Activated naive CD8-positive, alpha-beta T cell treated with anti-CD3 and anti-CD28 coated beads, Interleukin-2, amount 50 U/mL, for 24 hours (primary cell): ENCODE data around the gene AQR.

Experiments used
- ATAC-seq: fragments of 150-1000 bp; cut with Tn5 transposase; one replicate; pipeline ENCODE4 v1.10.0; 2021
- DNase-seq: peaks from one replicate; pipeline ENCODE4 v3.0.0; 2021
- H3K27ac Mint-ChIP-seq: one replicate; pipeline ENCODE4 v1.8.0; 2021; ENCODE audit warnings: mild to moderate bottlenecking, mixed read lengths
- H3K27me3 Mint-ChIP-seq: one replicate; pipeline ENCODE4 v1.8.0; 2021; ENCODE audit warnings: mixed read lengths
- H3K36me3 Mint-ChIP-seq: one replicate; pipeline ENCODE4 v1.8.0; 2021; ENCODE audit warnings: low read depth, mixed read lengths
- H3K4me1 Mint-ChIP-seq: one replicate; pipeline ENCODE4 v1.8.0; 2021; ENCODE audit warnings: mixed read lengths
- H3K4me3 Mint-ChIP-seq: one replicate; pipeline ENCODE4 v1.8.0; 2021; ENCODE audit warnings: mild to moderate bottlenecking, moderate library complexity, mixed read lengths
- H3K9me3 Mint-ChIP-seq: one replicate; pipeline ENCODE4 v1.8.0; 2021; ENCODE audit warnings: mixed read lengths

Gene AQR

DNA sequence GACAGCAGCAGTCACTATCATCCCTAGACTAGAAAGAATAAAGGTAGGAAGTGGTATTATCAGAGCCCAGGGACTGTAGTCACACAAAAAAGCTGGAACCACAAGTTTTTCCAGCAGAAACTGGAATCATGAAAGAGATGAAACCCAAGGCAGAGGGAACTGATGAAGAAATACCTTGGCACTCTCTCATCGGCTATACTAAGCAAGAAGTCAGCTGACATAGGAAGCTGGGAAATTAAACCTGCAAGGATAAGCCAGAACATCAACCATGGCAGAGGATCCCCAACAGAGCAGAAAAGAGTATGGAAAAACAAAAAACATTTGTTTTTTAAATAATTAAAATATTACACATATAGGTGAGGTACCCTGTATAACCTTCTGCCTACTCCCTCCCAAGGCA lies 86.5 kb downstream of the AQR start:
- no peak for DNase-seq
- H3K9me3 Mint-ChIP-seq: no peaks in the 10 kb centered on the region
- no peak overlapping the region for H3K4me3 Mint-ChIP-seq
- no peak overlapping the region for H3K27ac Mint-ChIP-seq
- H3K4me1 Mint-ChIP-seq: no peaks in the 10 kb centered on the region
- ATAC-seq: no peak
- no peaks in the 10 kb centered on the region for H3K27me3 Mint-ChIP-seq
- peaks cover 60% of the 10 kb centered on the region for H3K36me3 Mint-ChIP-seq

DNA sequence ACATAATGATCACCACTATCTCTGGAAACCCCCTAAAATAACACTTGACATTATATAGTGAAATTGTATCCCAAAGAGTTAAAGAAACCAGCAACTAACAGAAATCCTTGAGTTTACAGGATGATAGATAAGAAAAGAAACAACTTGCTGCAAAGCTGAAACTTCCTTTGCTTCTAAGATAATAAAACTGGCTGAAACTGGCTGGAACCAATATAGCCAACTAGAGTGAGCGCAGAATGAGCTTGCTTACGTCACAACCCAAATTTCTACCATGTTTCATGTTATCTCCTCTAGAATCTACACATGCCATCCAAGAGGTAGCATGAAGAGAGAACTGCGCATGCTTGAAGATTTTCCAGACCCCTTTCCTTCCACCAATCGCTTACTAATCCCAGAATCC lies 90.4 kb downstream of the AQR start:
- Mint-ChIP-seq H3K9me3 (no peaks in the 10 kb centered on the region), H3K27me3 (no peaks in the 10 kb centered on the region), H3K4me1 (no peaks in the 10 kb centered on the region), H3K36me3 (peaks cover 56% of the 10 kb centered on the region), H3K4me3 (no peak overlapping the region), H3K27ac (no peak overlapping the region)
- no peak for ATAC-seq
- DNase-seq: no peak

DNA sequence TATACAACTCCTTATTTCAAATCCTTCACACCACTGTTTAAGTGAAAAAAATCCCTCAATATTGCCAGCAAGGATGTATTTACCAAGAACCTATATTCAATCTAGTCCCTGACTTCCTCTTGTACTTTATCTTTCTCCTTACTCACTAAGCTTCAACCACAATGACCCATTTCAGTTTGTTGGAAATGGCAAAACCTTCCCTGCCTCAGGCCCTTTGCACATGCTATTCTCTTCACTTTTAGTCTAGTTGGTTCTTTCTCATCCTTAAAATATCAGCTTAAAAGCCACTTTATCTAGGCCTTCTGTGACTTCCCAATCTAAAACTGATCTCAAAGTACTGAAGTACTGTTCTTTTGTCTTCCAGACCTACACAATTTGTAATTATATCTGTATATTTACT lies 92.9 kb downstream of the AQR start:
- H3K27ac Mint-ChIP-seq: no peak overlapping the region
- no peak for ATAC-seq
- no peak for DNase-seq
- H3K36me3 Mint-ChIP-seq: peaks cover 60% of the 10 kb centered on the region
- H3K4me1 Mint-ChIP-seq: no peaks in the 10 kb centered on the region
- H3K9me3 Mint-ChIP-seq: no peaks in the 10 kb centered on the region
- no peaks in the 10 kb centered on the region for H3K27me3 Mint-ChIP-seq
- no peak overlapping the region for H3K4me3 Mint-ChIP-seq

DNA sequence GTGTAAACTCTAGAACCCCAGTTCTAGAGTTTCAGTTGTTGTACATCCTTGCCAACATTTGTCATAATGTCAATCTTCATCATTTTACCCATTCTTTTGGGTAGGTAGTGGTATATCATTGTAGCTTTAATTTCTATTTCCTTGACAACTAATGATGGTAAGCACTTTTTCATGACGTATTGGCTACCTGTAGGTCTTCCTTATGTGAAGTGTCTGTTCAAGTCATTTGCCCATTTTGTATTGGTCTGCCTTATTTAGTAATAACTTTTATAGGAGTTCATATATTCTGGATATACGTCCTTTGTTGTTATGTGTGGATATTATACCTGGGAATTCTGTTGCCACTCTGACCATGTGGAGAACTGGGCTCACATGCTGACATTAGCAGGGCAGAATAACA lies 100.4 kb downstream of the AQR start:
- DNase-seq: no peak
- Mint-ChIP-seq H3K4me3 (no peak overlapping the region), H3K9me3 (peaks cover 9% of the 10 kb centered on the region), H3K27ac (no peak overlapping the region), H3K36me3 (peaks cover 69% of the 10 kb centered on the region), H3K4me1 (no peaks in the 10 kb centered on the region), H3K27me3 (no peaks in the 10 kb centered on the region)
- no peak for ATAC-seq

DNA sequence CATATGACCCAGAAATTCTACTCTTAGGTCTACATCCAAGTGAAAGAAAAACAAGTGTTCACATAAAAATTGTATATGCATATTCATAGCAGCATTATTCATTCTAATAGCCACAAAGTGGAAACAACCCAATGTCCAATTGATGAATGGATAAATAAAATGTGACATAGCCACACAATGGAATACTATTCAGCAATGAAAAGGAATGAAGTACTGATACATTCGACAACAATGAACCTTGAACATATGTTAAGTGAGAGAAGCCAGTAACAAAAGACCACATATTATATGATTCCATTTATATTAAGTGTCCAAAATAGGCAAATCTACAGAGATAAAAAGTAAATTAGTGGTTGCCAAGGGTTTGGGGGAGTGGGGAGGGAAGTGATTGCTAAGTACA lies 104.0 kb downstream of the AQR start:
- H3K4me1 Mint-ChIP-seq: no peaks in the 10 kb centered on the region
- DNase-seq (no peak), ATAC-seq (no peak)
- H3K4me3 Mint-ChIP-seq: no peak overlapping the region
- peaks cover 60% of the 10 kb centered on the region for H3K36me3 Mint-ChIP-seq
- H3K27me3 Mint-ChIP-seq: no peaks in the 10 kb centered on the region
- peaks cover 9% of the 10 kb centered on the region for H3K9me3 Mint-ChIP-seq
- no peak overlapping the region for H3K27ac Mint-ChIP-seq

DNA sequence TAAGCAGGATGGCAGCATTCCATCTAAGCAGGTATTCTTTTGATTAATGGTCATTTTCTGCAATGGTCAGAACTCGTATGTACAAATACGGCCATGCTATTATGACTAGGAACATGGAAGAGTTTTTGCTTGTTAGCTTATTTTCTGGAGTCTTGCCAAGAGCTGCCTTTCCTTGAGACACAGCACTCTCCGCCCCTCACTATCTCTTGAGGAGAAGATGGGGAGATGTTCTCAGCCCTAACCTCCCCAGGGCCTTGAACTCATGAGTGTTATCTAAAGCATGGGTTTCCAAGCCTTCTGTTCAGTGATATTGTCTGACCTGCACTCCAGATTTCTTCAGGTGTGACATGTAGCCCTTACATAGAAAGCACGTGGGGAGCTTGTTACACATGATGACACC lies 108.3 kb downstream of the AQR start:
- peaks cover 53% of the 10 kb centered on the region for H3K36me3 Mint-ChIP-seq
- ATAC-seq (no peak), DNase-seq (no peak)
- no peak overlapping the region for H3K27ac Mint-ChIP-seq
- H3K27me3 Mint-ChIP-seq: no peaks in the 10 kb centered on the region
- H3K4me3 Mint-ChIP-seq: no peak overlapping the region
- no peaks in the 10 kb centered on the region for H3K9me3 Mint-ChIP-seq
- H3K4me1 Mint-ChIP-seq: no peaks in the 10 kb centered on the region

DNA sequence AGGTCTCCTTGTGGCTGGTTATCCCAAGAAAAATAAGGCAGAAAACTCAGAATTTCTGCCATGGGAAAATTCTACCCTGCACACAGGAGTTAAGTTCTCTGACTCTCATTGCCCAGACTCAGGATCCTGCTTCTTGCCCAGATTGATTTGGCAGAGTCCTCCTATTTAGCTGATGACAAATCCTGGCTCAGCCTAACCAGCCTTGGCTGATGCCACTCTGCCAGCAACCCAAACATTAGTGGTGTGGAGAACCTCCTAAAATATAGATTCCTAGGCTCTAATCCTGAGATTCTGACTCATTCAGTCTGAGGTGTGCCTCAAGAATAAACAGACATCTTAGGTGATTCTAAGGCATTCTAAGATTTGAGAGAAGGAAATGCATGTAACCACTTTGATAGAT lies 113.6 kb downstream of the AQR start:
- Mint-ChIP-seq H3K36me3 (peaks cover 53% of the 10 kb centered on the region), H3K9me3 (no peaks in the 10 kb centered on the region), H3K27me3 (no peaks in the 10 kb centered on the region), H3K4me1 (peaks cover 6% of the 10 kb centered on the region), H3K4me3 (no peak overlapping the region), H3K27ac (peak overlapping the region; percentile 29)
- ATAC-seq (no peak), DNase-seq (no peak)

DNA sequence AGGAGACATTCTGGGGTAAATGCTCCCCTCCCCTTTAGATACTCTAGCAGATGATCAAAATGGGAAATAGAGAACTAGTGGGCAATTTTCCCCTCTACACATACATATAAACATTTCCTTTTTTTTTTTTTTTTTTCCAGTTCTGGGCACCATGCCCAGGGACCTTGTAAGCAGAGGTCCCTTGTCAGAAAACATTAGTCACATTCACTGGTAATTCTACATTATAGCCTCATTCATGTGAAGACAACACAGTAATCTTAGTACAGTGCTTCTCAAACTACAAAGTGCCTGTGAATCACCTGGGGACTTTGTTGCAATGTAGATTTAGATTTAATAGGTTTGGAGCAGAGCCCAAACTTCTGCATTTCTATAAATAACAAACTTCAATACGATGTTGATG lies 114.1 kb downstream of the AQR start:
- Mint-ChIP-seq H3K27me3 (no peaks in the 10 kb centered on the region), H3K9me3 (no peaks in the 10 kb centered on the region), H3K27ac (peak overlapping the region; percentile 21), H3K4me3 (no peak overlapping the region), H3K36me3 (peaks cover 53% of the 10 kb centered on the region), H3K4me1 (peaks cover 6% of the 10 kb centered on the region)
- no peak for DNase-seq
- ATAC-seq: peak; percentile 66

DNA sequence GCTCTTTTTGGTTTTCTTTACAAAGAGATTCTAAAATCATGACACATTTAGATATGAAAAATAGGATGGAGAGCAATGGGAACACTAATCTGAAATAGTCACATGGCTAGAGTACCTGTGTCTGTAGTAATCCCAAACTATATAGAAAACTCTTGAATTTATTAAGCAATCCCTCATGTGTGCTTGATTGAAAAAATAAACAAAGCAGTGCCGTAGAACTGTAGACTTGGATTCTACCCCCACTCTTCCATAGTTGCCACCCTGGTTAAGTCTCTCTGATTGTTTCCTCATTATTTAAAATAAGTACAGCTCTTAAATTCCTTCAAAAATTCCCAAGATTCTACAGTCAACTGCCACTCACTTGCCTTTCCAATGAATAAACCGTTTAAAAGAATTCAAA lies 115.3 kb downstream of the AQR start:
- Mint-ChIP-seq H3K36me3 (peaks cover 44% of the 10 kb centered on the region), H3K4me3 (no peak overlapping the region), H3K27me3 (no peaks in the 10 kb centered on the region), H3K9me3 (no peaks in the 10 kb centered on the region), H3K27ac (no peak overlapping the region), H3K4me1 (peaks cover 6% of the 10 kb centered on the region)
- DNase-seq (no peak), ATAC-seq (no peak)

DNA sequence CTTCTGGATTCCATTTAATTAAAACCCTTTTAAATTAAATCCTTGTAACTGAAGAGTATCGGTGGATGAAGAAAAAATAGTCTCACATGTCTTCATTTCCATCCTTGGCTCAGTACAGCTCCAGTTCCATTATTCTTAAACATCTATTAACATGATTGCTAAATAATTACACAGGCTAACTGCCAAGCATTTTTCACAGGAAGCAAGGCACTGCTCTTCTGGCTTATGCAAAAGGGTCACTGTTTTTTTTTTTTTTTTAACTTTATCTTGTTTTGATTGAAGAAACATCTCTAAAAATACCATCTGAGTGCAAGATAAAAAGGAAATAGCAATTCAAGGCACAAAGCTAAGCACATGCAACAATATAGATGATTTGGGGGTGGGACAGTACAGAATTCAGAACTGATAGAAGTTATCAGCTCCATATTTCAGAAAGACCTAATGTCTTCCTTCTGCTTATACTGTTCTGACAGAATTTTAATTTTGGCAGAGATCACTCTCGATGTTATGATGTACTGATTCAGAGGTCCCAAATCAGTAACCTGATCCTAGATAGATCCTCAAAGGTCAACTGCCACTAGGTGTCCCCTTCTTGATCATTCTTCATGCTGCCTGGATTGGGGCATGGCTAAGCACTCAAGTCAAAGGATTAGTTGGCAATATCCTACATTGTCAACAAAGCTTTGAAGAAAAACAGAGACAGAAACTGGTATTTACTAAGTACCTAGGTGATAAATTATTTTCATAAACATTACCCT lies 116.4 kb downstream of the AQR start:
- no peak overlapping the region for H3K27ac Mint-ChIP-seq
- H3K4me1 Mint-ChIP-seq: peaks cover 6% of the 10 kb centered on the region
- no peaks in the 10 kb centered on the region for H3K9me3 Mint-ChIP-seq
- no peaks in the 10 kb centered on the region for H3K27me3 Mint-ChIP-seq
- DNase-seq (no peak), ATAC-seq (no peak)
- no peak overlapping the region for H3K4me3 Mint-ChIP-seq
- H3K36me3 Mint-ChIP-seq: peaks cover 34% of the 10 kb centered on the region

DNA sequence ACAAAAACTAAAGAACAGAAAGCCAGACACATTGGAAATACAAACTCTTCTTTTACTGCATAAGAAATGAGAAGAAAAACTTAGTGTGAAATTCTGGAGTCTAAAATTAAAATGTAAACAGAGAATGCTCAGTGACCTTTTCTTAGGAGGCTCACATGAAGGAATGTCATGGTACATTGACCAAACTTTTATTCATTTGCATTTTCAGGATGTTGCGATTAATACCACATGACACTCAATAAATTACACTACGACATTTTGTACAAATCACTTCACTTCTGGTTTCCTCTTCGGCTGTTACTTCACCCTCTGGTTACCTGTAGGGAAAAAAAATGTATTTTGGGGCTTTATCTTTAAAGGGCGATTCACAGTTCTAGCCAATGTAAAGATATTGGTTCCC lies 117.8 kb downstream of the AQR start:
- Mint-ChIP-seq H3K4me1 (peaks cover 6% of the 10 kb centered on the region), H3K9me3 (no peaks in the 10 kb centered on the region), H3K4me3 (no peak overlapping the region), H3K27ac (no peak overlapping the region), H3K27me3 (no peaks in the 10 kb centered on the region), H3K36me3 (peaks cover 26% of the 10 kb centered on the region)
- DNase-seq (no peak), ATAC-seq (no peak)

DNA sequence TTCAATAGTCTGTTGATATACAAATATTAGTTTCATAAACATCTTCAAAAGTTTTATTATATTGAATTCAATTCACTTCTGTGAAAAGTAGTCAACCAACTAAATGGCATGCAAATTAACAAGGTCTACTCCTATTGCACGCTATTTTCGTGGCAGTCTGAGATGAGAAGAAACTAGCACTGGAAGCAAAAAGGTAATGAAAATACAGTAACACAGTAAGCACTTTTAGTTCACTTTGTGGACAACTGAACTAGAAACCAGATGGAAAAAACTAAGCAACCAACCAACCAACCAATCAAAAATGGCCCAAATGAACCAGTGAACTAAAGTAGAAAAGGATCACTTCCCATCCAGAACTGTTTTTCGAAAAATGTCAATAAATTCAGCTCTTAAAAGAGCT lies 118.5 kb downstream of the AQR start:
- Mint-ChIP-seq H3K4me3 (no peak overlapping the region), H3K27ac (no peak overlapping the region), H3K4me1 (peaks cover 5% of the 10 kb centered on the region), H3K36me3 (peaks cover 23% of the 10 kb centered on the region), H3K27me3 (no peaks in the 10 kb centered on the region), H3K9me3 (no peaks in the 10 kb centered on the region)
- DNase-seq (no peak), ATAC-seq (no peak)

DNA sequence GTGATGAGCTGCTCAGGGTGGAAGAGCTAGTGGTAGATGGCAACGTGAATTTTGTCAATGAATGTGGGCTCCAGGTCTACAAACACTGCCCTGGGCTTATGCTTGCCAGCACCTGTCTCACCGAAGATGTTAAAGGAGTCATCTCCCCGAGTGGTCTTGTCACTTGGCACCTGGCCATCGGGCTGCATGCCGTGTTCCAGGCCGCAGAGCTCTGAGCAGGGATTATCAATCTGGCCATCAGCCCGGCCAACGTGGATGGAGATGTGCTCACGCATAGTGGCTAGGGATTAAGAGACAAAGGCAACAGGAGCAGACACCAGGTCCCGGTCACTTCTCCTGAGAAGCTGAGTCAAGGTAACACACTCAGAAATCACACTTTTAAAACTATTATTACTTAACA lies 119.4 kb downstream of the AQR start:
- DNase-seq (no peak), ATAC-seq (no peak)
- H3K27me3 Mint-ChIP-seq: no peaks in the 10 kb centered on the region
- no peaks in the 10 kb centered on the region for H3K9me3 Mint-ChIP-seq
- no peak overlapping the region for H3K27ac Mint-ChIP-seq
- peaks cover 15% of the 10 kb centered on the region for H3K36me3 Mint-ChIP-seq
- peaks cover 2% of the 10 kb centered on the region for H3K4me1 Mint-ChIP-seq
- no peak overlapping the region for H3K4me3 Mint-ChIP-seq

DNA sequence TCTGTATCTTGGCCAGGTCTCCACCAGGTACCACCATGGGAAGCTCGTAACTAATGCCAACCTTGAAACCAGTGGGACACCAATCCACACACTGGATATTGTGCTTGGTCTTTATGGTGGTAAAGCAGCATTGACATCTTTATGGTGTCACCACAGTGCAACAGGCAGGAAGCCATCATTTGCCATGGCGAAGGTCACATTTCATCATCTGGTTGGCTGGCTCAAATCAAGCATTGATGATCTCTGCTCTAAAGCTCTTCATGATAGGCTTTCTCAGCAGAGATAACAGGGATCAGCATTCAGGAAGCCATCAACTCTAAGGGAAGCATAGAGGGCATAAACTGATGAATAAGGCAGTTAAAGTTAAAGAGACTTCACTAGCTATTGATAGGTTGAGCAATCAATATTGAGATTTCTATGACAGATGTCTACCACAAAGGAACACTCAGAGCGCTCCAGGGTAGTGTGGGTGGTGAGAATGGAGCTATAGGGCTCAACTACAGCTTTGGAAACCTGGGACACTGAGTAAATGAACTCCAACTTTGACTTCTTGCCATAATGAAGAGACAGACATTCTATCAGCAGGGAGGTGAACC lies 120.1 kb downstream of the AQR start:
- no peak overlapping the region for H3K4me3 Mint-ChIP-seq
- ATAC-seq (no peak), DNase-seq (no peak)
- no peak overlapping the region for H3K27ac Mint-ChIP-seq
- H3K27me3 Mint-ChIP-seq: no peaks in the 10 kb centered on the region
- peaks cover 2% of the 10 kb centered on the region for H3K4me1 Mint-ChIP-seq
- H3K9me3 Mint-ChIP-seq: no peaks in the 10 kb centered on the region
- peaks cover 9% of the 10 kb centered on the region for H3K36me3 Mint-ChIP-seq

DNA sequence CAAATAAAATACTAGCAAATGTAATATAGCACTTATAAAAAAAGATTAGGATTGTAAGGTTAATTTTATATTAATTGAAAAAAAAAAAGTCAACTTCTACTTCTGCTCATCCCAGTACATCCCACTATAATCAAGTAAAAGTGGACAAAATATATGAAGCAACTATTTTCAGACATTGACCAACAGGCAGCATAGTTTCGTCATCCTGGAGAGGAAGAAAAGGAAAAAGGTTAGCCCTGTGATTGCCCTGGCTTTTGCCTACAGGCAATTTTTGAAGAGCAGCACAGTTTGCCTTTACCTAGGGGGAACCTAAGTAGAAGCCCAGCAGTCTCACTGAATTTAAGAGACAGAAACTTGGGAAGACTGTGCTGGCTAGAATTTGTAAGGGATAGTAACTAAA lies 121.9 kb downstream of the AQR start:
- H3K4me1 Mint-ChIP-seq: peaks cover 2% of the 10 kb centered on the region
- DNase-seq (no peak), ATAC-seq (no peak)
- no peaks in the 10 kb centered on the region for H3K9me3 Mint-ChIP-seq
- H3K27me3 Mint-ChIP-seq: no peaks in the 10 kb centered on the region
- no peaks in the 10 kb centered on the region for H3K36me3 Mint-ChIP-seq
- no peak overlapping the region for H3K27ac Mint-ChIP-seq
- no peak overlapping the region for H3K4me3 Mint-ChIP-seq
